Breast epithelium (tissue), 3 donors: ENCODE results near the gene ADAMTSL4.
A peak's percentile ranks its signal among the peaks of the same experiment; 100 is the strongest.

Source experiments
- CTCF ChIP-seq, 3 donors: fragments of 450-650 bp; IDR thresholded peaks; one replicate each; pipeline ENCODE4 v1.5.1; 2016 to 2017; ENCODE audit warnings: antibody characterized with exemption in 3 of 3, mild to moderate bottlenecking in 3 of 3, moderate library complexity in 3 of 3
- POLR2AphosphoS5 ChIP-seq, 3 donors: sonication (generic); formaldehyde crosslinking; IDR thresholded peaks; one replicate each; pipeline ENCODE4 v1.6.1; 2017; ENCODE audit warnings: antibody characterized with exemption in 3 of 3

- TF ChIP-seq CTCF (IDR thresholded peaks at IDR 0.05) (no peak), POLR2AphosphoS5 (IDR thresholded peaks at IDR 0.05) (peak; percentile 63 to 74 (median 64))
Measured at GRCh38 chr1:150578272-150579109, 29.3 kb downstream of the ADAMTSL4 start.
